Activated CD4-positive, alpha-beta memory T cell treated with anti-CD3 and anti-CD28 coated beads, Interleukin-2, amount 10 ng/mL, durations not matched to agents 7 days and 5 days (primary cell): ENCODE data around the gene TASOR. TPM values are rescaled to one million over a fixed set of nuclear protein-coding genes. Genes with fewer than 3 reads are reported as not detected.
A peak's percentile ranks its signal among the peaks of the same experiment; 100 is the strongest.
"Not testable (repeated sequence)": the region's sequence is repeated elsewhere in the genome, so short reads cannot be mapped to it uniquely, and the experiment has no call there.

ENCODE experiments used
- CTCF ChIA-PET: fragments of 350-600 bp; sonication (Branson Sonifier 250); formaldehyde crosslinking; loops from one replicate; lab custom pipeline; 2021; ENCODE audit warnings: antibody characterized with exemption, inconsistent platforms; lab: Charles Lee
- POLR2A ChIA-PET: fragments of 350-600 bp; sonication (Branson Sonifier 250); formaldehyde crosslinking; loops from one replicate; lab custom pipeline; 2021; ENCODE audit warnings: antibody characterized with exemption; lab: Charles Lee
- DNase-seq: peaks from one replicate; pipeline ENCODE4 v3.0.0-alpha.2; 2020
- H3K27ac Mint-ChIP-seq: one replicate; pipeline ENCODE4 v1.8.0; 2021; ENCODE audit warnings: mild to moderate bottlenecking, mixed read lengths
- H3K27me3 Mint-ChIP-seq: one replicate; pipeline ENCODE4 v1.8.0; 2021; ENCODE audit warnings: mixed read lengths
- H3K36me3 Mint-ChIP-seq: one replicate; pipeline ENCODE4 v1.8.0; 2021; ENCODE audit warnings: low read depth, mixed read lengths
- H3K4me1 Mint-ChIP-seq: one replicate; pipeline ENCODE4 v1.8.0; 2021; ENCODE audit warnings: mixed read lengths
- H3K4me3 Mint-ChIP-seq: one replicate; pipeline ENCODE4 v1.8.0; 2021; ENCODE audit warnings: mild to moderate bottlenecking, mixed read lengths
- H3K9me3 Mint-ChIP-seq: one replicate; pipeline ENCODE4 v1.8.0; 2021; ENCODE audit warnings: mixed read lengths
- total RNA-seq, 2 experiments: library from RNA; stranded (reverse); gene quantifications; one replicate each; pipeline ENCODE4 v1.2.3, GENCODE V29; 2021

Gene TASOR
- total RNA-seq = 10 to 100 TPM; 71.6 to 75.6 TPM

- POLR2A ChIA-PET = interaction anchor here (0.7 to 2.6 kb wide), 21 partner anchors 10 to 873 kb away, joined by 3 to 80 read pairs (median 10); partner anchors contain the start of genes ARHGEF3, CCDC66 and PDE12
- peak; percentile 89 for DNase-seq
- Mint-ChIP-seq H3K4me1 (peaks cover 47% of the 10 kb centered on the region), H3K9me3 (peaks cover 7% of the 10 kb centered on the region), H3K36me3 (peaks cover 45% of the 10 kb centered on the region), H3K27ac (peak within 1 kb of the TSS; percentile 97), H3K27me3 (no peaks in the 10 kb centered on the region), H3K4me3 (peak within 1 kb of the TSS; percentile 98)
- CTCF ChIA-PET = interaction anchor here (0.8 to 2.0 kb wide), 5 partner anchors 10 to 116 kb away, joined by 6 to 16 read pairs (median 6); no protein-coding TSS in a partner anchor
Measured at GRCh38 chr3:56683122-56683817, at the start of gene TASOR. TSS of gene TASOR (minus strand) at chr3:56683265. CDS start at chr3:56683006, 259 bp downstream.

- no peak for DNase-seq
Measured at GRCh38 chr3:56732109-56732508, 49.0 kb upstream of the TASOR start.

GRCh38 chr3:56725175-56725574, 42.1 kb upstream of the TASOR start:
- CTCF ChIA-PET = interaction anchor here (0.9 to 2.7 kb wide), 10 partner anchors 11 to 270 kb away, joined by 3 to 48 read pairs (median 5); partner anchors contain the start of gene ARHGEF3
- H3K4me3 Mint-ChIP-seq = peak overlapping the region; percentile 49
- no peaks in the 10 kb centered on the region for H3K27me3 Mint-ChIP-seq
- H3K27ac Mint-ChIP-seq = peak overlapping the region; percentile 83
- POLR2A ChIA-PET = interaction anchor here (0.6 to 2.9 kb wide), 16 partner anchors 11 to 197 kb away, joined by 3 to 38 read pairs (median 5); partner anchors contain the start of genes ARHGEF3 and TASOR
- peaks cover 34% of the 10 kb centered on the region for H3K4me1 Mint-ChIP-seq
- H3K9me3 Mint-ChIP-seq = no peaks in the 10 kb centered on the region
- peaks cover 78% of the 10 kb centered on the region for H3K36me3 Mint-ChIP-seq
- DNase-seq = peak; percentile 82

More at GRCh38 chr3:56732109-56732508, 49.0 kb upstream of the TASOR start:
- ChIA-PET POLR2A (interaction anchor here (0.7 to 2.5 kb wide), 4 partner anchors 38 to 69 kb away, joined by 3 to 11 read pairs (median 6); partner anchors contain the start of gene ARHGEF3), CTCF (interaction anchor here (0.6 to 3.8 kb wide), 2 partner anchors 16 to 67 kb away, joined by 3 to 19 read pairs; no protein-coding TSS in a partner anchor)
- H3K27me3 Mint-ChIP-seq = no peaks in the 10 kb centered on the region
- peaks cover 88% of the 10 kb centered on the region for H3K36me3 Mint-ChIP-seq
- peak overlapping the region; percentile 78 for H3K27ac Mint-ChIP-seq
- peaks cover 36% of the 10 kb centered on the region for H3K4me1 Mint-ChIP-seq
- no peaks in the 10 kb centered on the region for H3K9me3 Mint-ChIP-seq
- H3K4me3 Mint-ChIP-seq = no peak overlapping the region

- peaks cover 4% of the 10 kb centered on the region for H3K9me3 Mint-ChIP-seq
- peak overlapping the region; percentile 21 for H3K4me3 Mint-ChIP-seq
- peak overlapping the region; percentile 83 for H3K27ac Mint-ChIP-seq
- ChIA-PET CTCF (interaction anchor here (0.9 to 2.7 kb wide), 9 partner anchors 11 to 271 kb away, joined by 3 to 48 read pairs (median 5); partner anchors contain the start of gene ARHGEF3), POLR2A (interaction anchor here (0.7 to 2.9 kb wide), 14 partner anchors 11 to 197 kb away, joined by 3 to 38 read pairs (median 5); partner anchors contain the start of genes ARHGEF3 and TASOR)
- H3K36me3 Mint-ChIP-seq = peaks cover 78% of the 10 kb centered on the region
- H3K4me1 Mint-ChIP-seq = peaks cover 34% of the 10 kb centered on the region
- no peaks in the 10 kb centered on the region for H3K27me3 Mint-ChIP-seq
- no peak for DNase-seq
Measured at GRCh38 chr3:56724676-56725075, 41.6 kb upstream of the TASOR start.

GRCh38 chr3:56720849-56721248, 37.8 kb upstream of the TASOR start:
- no peak overlapping the region for H3K27ac Mint-ChIP-seq

GRCh38 chr3:56718809-56719208, 35.7 kb upstream of the TASOR start:
- peaks cover 14% of the 10 kb centered on the region for H3K4me1 Mint-ChIP-seq
- CTCF ChIA-PET = interaction anchor here (1.6 to 2.8 kb wide), 2 partner anchors 79 to 81 kb away, joined by 3 to 11 read pairs; no protein-coding TSS in a partner anchor

More at GRCh38 chr3:56720849-56721248, 37.8 kb upstream of the TASOR start:
- peaks cover 4% of the 10 kb centered on the region for H3K9me3 Mint-ChIP-seq
- ChIA-PET CTCF (no interaction called here), POLR2A (interaction anchor here (0.7 to 2.2 kb wide), 2 partner anchors 64 to 77 kb away, joined by 3 to 7 read pairs; no protein-coding TSS in a partner anchor)
- H3K4me1 Mint-ChIP-seq = peaks cover 30% of the 10 kb centered on the region
- no peak for DNase-seq
- H3K4me3 Mint-ChIP-seq = no peak overlapping the region
- H3K27me3 Mint-ChIP-seq = no peaks in the 10 kb centered on the region
- H3K36me3 Mint-ChIP-seq = peaks cover 49% of the 10 kb centered on the region

GRCh38 chr3:56711344-56711743, 28.3 kb upstream of the TASOR start:
- Mint-ChIP-seq H3K4me3 (no peak overlapping the region), H3K27ac (no peak overlapping the region), H3K27me3 (no peaks in the 10 kb centered on the region), H3K9me3 (peaks cover 3% of the 10 kb centered on the region), H3K36me3 (no peaks in the 10 kb centered on the region), H3K4me1 (no peaks in the 10 kb centered on the region)
- POLR2A ChIA-PET = interaction anchor here (1.3 kb wide), 1 partner anchor 87 kb away, joined by 3 read pairs; no protein-coding TSS in a partner anchor
- CTCF ChIA-PET = interaction anchor here (1.2 kb wide), 1 partner anchor 88 kb away, joined by 5 read pairs; no protein-coding TSS in a partner anchor
- no peak for DNase-seq

More at GRCh38 chr3:56718809-56719208, 35.7 kb upstream of the TASOR start:
- not testable (repeated sequence) for DNase-seq, H3K27me3 Mint-ChIP-seq, H3K4me3 Mint-ChIP-seq, H3K9me3 Mint-ChIP-seq, H3K27ac Mint-ChIP-seq
- H3K36me3 Mint-ChIP-seq = peaks cover 33% of the 10 kb centered on the region
- POLR2A ChIA-PET = interaction anchor here (0.9 kb wide), 1 partner anchor 14 kb away, joined by 3 read pairs; no protein-coding TSS in a partner anchor

GRCh38 chr3:56707412-56707811, 24.3 kb upstream of the TASOR start:
- H3K4me3 Mint-ChIP-seq, H3K27me3 Mint-ChIP-seq, H3K27ac Mint-ChIP-seq, H3K36me3 Mint-ChIP-seq, H3K9me3 Mint-ChIP-seq: not testable (repeated sequence)
- peaks cover 15% of the 10 kb centered on the region for H3K4me1 Mint-ChIP-seq
- ChIA-PET POLR2A (interaction anchor here (1.0 to 1.7 kb wide), 2 partner anchors 91 to 94 kb away, joined by 5 read pairs; partner anchors contain the start of gene ARHGEF3), CTCF (interaction anchor here (0.7 to 3.1 kb wide), 13 partner anchors 26 to 464 kb away, joined by 3 to 54 read pairs (median 3); partner anchors contain the start of gene ARHGEF3)
- DNase-seq = peak; percentile 32

- no peaks in the 10 kb centered on the region for H3K36me3 Mint-ChIP-seq
- H3K4me3 Mint-ChIP-seq = no peak overlapping the region
- H3K27ac Mint-ChIP-seq = no peak overlapping the region
- H3K4me1 Mint-ChIP-seq = peaks cover 15% of the 10 kb centered on the region
- POLR2A ChIA-PET = interaction anchor here (6.6 kb wide), 1 partner anchor 94 kb away, joined by 56 read pairs; the partner anchor contains the start of gene ARHGEF3
- H3K9me3 Mint-ChIP-seq = no peaks in the 10 kb centered on the region
- DNase-seq = no peak
- H3K27me3 Mint-ChIP-seq = no peaks in the 10 kb centered on the region
- CTCF ChIA-PET = interaction anchor here (7.4 to 7.6 kb wide), 2 partner anchors 93 to 282 kb away, joined by 182 to 247 read pairs; partner anchors contain the start of gene ARHGEF3
Measured at GRCh38 chr3:56706629-56707028, 23.6 kb upstream of the TASOR start.

- CTCF ChIA-PET = interaction anchor here (0.6 to 7.6 kb wide), 15 partner anchors 10 to 284 kb away, joined by 3 to 247 read pairs (median 4); partner anchors contain the start of gene ARHGEF3
- Mint-ChIP-seq H3K9me3 (no peaks in the 10 kb centered on the region), H3K4me1 (peaks cover 18% of the 10 kb centered on the region), H3K27ac (peak overlapping the region; percentile 2), H3K36me3 (no peaks in the 10 kb centered on the region), H3K27me3 (peaks cover 2% of the 10 kb centered on the region), H3K4me3 (no peak overlapping the region)
- DNase-seq = no peak
- POLR2A ChIA-PET = interaction anchor here (0.8 to 6.6 kb wide), 7 partner anchors 15 to 283 kb away, joined by 3 to 56 read pairs (median 4); partner anchors contain the start of genes ARHGEF3 and TASOR
Measured at GRCh38 chr3:56704706-56705105, 21.6 kb upstream of the TASOR start.

GRCh38 chr3:56702490-56703315, 19.6 kb upstream of the TASOR start:
- peak; percentile 44 for DNase-seq
- H3K9me3 Mint-ChIP-seq = no peaks in the 10 kb centered on the region
- CTCF ChIA-PET = interaction anchor here (0.7 to 7.6 kb wide), 20 partner anchors 9 to 1446 kb away, joined by 3 to 247 read pairs (median 5); partner anchors contain the start of genes ARHGEF3 and TASOR
- H3K4me3 Mint-ChIP-seq = no peak overlapping the region
- peaks cover 2% of the 10 kb centered on the region for H3K27me3 Mint-ChIP-seq
- no peak overlapping the region for H3K27ac Mint-ChIP-seq
- peaks cover 18% of the 10 kb centered on the region for H3K4me1 Mint-ChIP-seq
- POLR2A ChIA-PET = interaction anchor here (0.7 to 6.6 kb wide), 9 partner anchors 20 to 290 kb away, joined by 3 to 56 read pairs (median 5); partner anchors contain the start of genes ARHGEF3 and TASOR
- no peaks in the 10 kb centered on the region for H3K36me3 Mint-ChIP-seq
